HCT116 (cell line): ENCODE results near the gene ITPR1.

Experiments used
- EZH2 ChIP-seq: fragments of 200-600 bp; sonication (generic); IDR thresholded peaks from 2 replicates; pipeline ENCODE4 v1.6.1; 2017; ENCODE audit warnings: antibody characterized with exemption, mixed run types
- POLR2A ChIP-seq: IDR thresholded peaks from 2 replicates; pipeline ENCODE4 v1.7.0; 2011; ENCODE audit warnings: borderline replicate concordance; ENCODE audit not compliant: insufficient read depth, insufficient read length; ENCODE audit errors: extremely low read depth
- POLR2AphosphoS5 ChIP-seq: IDR thresholded peaks from 2 replicates; pipeline ENCODE4 v1.6.1; 2011; ENCODE audit warnings: mild to moderate bottlenecking, low read depth, low read length, moderate library complexity
- RAD21 ChIP-seq: IDR thresholded peaks from 2 replicates; pipeline ENCODE4 v1.6.1; 2012; ENCODE audit warnings: low read depth, mild to moderate bottlenecking
- SIN3A ChIP-seq: IDR thresholded peaks from 2 replicates; pipeline ENCODE4 v1.6.1; 2012; ENCODE audit warnings: low read depth
- TF ChIP-seq, protein P1 (sequence below), 3 experiments: fragments of 200-600 bp in 1 of 3; sonication (generic) in 1 of 3; IDR thresholded peaks in 2 of 3; conservative IDR thresholded peaks in 1 of 3; 2 replicates each; pipeline ENCODE4 v1.5.1; 2012 to 2017; ENCODE audit warnings: low read depth in 2 of 3, low read length in 2 of 3, antibody characterized with exemption in 1 of 3, borderline replicate concordance in 1 of 3, control low read depth in 1 of 3, mild to moderate bottlenecking in 1 of 3, mixed read lengths in 1 of 3, mixed run types in 1 of 3, moderate library complexity in 1 of 3; ENCODE audit not compliant: insufficient read depth in 1 of 3

DNA sequence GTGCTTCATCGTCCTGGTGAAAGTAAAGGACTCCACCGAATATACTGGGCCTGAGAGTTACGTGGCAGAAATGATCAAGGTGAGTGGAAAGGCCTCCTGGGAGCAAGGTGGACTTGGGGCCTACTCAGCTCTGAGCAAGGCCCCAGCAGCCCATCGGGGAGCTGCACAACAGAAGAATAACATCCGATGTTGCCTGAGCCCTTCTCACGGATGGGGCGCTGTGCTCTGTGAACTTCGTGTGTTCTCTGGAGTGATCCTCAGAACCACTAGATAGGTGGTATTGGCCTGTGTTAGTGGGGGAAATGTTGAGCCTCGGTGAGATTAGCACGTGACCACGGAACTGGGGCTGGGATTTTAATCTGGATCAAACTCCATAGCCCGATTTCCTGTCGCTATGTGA, 325.0 kb downstream of the ITPR1 start:
- no peak for TF ChIP-seq POLR2A
- TF ChIP-seq, protein P1, sequence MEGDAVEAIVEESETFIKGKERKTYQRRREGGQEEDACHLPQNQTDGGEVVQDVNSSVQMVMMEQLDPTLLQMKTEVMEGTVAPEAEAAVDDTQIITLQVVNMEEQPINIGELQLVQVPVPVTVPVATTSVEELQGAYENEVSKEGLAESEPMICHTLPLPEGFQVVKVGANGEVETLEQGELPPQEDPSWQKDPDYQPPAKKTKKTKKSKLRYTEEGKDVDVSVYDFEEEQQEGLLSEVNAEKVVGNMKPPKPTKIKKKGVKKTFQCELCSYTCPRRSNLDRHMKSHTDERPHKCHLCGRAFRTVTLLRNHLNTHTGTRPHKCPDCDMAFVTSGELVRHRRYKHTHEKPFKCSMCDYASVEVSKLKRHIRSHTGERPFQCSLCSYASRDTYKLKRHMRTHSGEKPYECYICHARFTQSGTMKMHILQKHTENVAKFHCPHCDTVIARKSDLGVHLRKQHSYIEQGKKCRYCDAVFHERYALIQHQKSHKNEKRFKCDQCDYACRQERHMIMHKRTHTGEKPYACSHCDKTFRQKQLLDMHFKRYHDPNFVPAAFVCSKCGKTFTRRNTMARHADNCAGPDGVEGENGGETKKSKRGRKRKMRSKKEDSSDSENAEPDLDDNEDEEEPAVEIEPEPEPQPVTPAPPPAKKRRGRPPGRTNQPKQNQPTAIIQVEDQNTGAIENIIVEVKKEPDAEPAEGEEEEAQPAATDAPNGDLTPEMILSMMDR (IDR thresholded peaks at IDR 0.05 in 2 of 3, conservative IDR thresholded peaks at IDR 0.05 in 1 of 3; ENCODE audit: borderline replicate concordance in 1 of 3, insufficient read depth in 1 of 3, low read depth in 2 of 3, low read length in 2 of 3): no peak
- TF ChIP-seq POLR2AphosphoS5: no peak
- TF ChIP-seq EZH2: no peak
- TF ChIP-seq SIN3A: no peak
- TF ChIP-seq RAD21: no peak
